Body of pancreas (tissue), 4 donors: ENCODE measurements around the gene ATRNL1.

Experiments
- CTCF ChIP-seq, 7 experiments: fragments of 450-650 bp in 4 of 7; fragments of 200-600 bp in 3 of 7; sonication (generic) in 3 of 7; IDR thresholded peaks; one replicate each; pipeline ENCODE4 v1.5.1; 2016 to 2019; ENCODE audit warnings: antibody characterized with exemption in 7 of 7
- POLR2A ChIP-seq, 3 donors: fragments of 450-650 bp; IDR thresholded peaks; one replicate each; pipeline ENCODE4 v1.6.1; 2016; ENCODE audit warnings: antibody characterized with exemption in 3 of 3, mild to moderate bottlenecking in 2 of 3

- peak; percentile 6 to 31 (median 18) for TF ChIP-seq CTCF (IDR thresholded peaks at IDR 0.05)
- TF ChIP-seq POLR2A (IDR thresholded peaks at IDR 0.05), result no peak
Observed at GRCh38 chr10:115948465-115948864, 855.3 kb downstream of the ATRNL1 start.
